ENCODE data around the gene TRMT112. TPM values are rescaled to one million over a fixed set of nuclear protein-coding genes. Genes with fewer than 3 reads are reported as not detected.

The TRMT112 gene
- total RNA-seq, 1 donor from 2014 or later = 257 TPM

DNA sequence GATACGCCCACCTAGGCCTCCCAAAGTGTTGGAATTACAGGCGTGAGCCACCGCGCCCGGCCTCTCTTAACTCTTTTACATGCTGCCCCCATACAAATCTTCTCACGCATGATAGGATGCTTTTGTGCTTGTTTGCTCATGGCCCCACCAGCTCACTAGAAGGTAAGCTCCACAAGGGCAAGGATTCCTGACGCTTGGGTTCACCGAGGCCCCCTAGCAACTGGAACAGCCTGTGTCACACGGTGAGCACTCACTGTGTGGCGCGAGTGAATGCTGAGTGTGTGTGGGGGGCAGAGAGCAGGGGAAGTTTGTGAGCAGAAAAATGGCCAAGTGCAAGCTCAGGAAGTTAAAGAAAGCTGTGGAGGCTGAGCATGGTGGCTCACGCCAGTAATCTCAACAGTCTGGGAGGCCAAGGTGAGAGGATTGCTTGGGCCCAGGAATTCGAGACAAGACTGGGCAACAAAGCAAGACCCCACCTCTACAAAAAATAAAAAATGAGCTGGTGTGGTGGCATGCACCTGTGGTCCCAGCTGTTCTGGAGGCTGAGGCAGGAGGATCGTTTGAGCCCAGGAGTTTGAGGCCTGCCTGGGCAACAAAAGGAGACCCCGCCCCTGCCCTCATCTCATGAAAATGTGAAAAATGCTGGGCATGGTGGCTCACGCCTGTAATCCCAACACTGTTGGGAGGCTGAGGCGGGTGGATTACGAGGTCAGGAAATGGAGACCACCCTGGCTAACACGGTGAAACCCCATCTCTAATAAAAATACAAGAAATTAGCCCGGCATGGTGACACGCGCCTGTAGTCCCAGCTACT is 35.2 kb downstream of the TRMT112 start:
- Histone ChIP-seq H3K4me3 (no peak overlapping the region), H3K4me1 (peaks cover 5% of the 10 kb centered on the region), H3K79me2 (ENCODE audit: low read depth) (peaks cover 3% of the 10 kb centered on the region), H3K9me3 (ENCODE audit: low read depth) (no peaks in the 10 kb centered on the region), H3K36me3 (no peaks in the 10 kb centered on the region), H3K4me2 (no peak overlapping the region), H3K27me3 (no peaks in the 10 kb centered on the region), H4K20me1 (ENCODE audit: low read depth) (no peaks in the 10 kb centered on the region), H3K9ac (no peak overlapping the region), H3F3A (ENCODE audit: low read depth) (peaks cover 4% of the 10 kb centered on the region), H3K27ac (no peak overlapping the region), H2AFZ (replicated peaks) (no peak overlapping the region)
- DNase-seq (ENCODE audit: low spot score) = no peak
- Mint-ChIP-seq H3K4me3 (peak overlapping the region; percentile 68), H3K9me3 (no peaks in the 10 kb centered on the region), H3K27me3 (ENCODE audit: insufficient read depth, low read depth) (peaks cover 11% of the 10 kb centered on the region), H3K27ac (no peak overlapping the region), H3K36me3 (peaks cover 12% of the 10 kb centered on the region), H3K4me1 (peaks cover 16% of the 10 kb centered on the region)
- no peak for TF ChIP-seq EZH2phosphoT487 (IDR thresholded peaks at IDR 0.05)
- TF ChIP-seq EZH2 (IDR thresholded peaks at IDR 0.05) = no peak
- TF ChIP-seq, protein P1, sequence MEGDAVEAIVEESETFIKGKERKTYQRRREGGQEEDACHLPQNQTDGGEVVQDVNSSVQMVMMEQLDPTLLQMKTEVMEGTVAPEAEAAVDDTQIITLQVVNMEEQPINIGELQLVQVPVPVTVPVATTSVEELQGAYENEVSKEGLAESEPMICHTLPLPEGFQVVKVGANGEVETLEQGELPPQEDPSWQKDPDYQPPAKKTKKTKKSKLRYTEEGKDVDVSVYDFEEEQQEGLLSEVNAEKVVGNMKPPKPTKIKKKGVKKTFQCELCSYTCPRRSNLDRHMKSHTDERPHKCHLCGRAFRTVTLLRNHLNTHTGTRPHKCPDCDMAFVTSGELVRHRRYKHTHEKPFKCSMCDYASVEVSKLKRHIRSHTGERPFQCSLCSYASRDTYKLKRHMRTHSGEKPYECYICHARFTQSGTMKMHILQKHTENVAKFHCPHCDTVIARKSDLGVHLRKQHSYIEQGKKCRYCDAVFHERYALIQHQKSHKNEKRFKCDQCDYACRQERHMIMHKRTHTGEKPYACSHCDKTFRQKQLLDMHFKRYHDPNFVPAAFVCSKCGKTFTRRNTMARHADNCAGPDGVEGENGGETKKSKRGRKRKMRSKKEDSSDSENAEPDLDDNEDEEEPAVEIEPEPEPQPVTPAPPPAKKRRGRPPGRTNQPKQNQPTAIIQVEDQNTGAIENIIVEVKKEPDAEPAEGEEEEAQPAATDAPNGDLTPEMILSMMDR (IDR thresholded peaks at IDR 0.05) = no peak

DNA sequence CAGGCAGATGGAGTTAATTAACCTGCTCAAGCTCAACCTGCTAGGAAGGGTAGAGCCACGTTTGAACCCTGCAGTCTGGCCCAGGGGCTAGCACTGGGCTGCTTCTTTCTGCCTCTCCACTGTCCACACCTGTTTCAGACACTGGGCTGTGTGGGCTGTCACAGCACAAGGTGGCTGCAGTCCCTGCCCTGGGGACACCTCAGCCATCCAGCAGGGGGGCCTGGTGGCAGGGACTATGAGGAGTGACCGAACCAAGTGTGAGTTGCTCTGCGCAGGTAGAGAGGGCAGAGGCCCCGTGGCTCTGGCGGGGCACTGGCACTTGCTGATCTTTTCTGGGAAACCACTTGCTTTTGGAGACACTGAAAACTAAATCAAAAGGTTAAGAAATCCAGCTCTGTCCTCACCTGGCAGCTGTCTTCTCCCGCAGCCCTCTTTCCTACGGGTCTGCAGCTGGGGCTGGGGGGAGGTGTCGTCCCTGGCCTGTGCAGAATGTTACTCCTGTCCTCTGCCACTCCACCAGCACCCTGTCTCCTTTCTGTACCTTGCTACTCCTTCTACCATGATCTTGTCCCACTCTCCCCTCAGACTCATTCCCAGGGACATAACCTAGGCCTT is 38.7 kb downstream of the TRMT112 start:
- H3K27ac ChIP-seq = no peak overlapping the region
- H3K27ac Mint-ChIP-seq = no peak overlapping the region
- no peak for DNase-seq (ENCODE audit: low spot score)
- peaks cover 15% of the 10 kb centered on the region for H3K4me1 Mint-ChIP-seq
- H3K9ac ChIP-seq = no peak overlapping the region
- H3F3A ChIP-seq (ENCODE audit: low read depth) = peaks cover under 1% of the 10 kb centered on the region
- H3K9me3 Mint-ChIP-seq = no peaks in the 10 kb centered on the region
- TF ChIP-seq, protein P1 (IDR thresholded peaks at IDR 0.05) = no peak
- peaks cover 3% of the 10 kb centered on the region for H3K27me3 Mint-ChIP-seq (ENCODE audit: insufficient read depth, low read depth)
- no peaks in the 10 kb centered on the region for H3K27me3 ChIP-seq
- H3K4me3 ChIP-seq = no peak overlapping the region
- no peaks in the 10 kb centered on the region for H3K4me1 ChIP-seq
- no peak overlapping the region for H2AFZ ChIP-seq (replicated peaks)
- H3K36me3 ChIP-seq = no peaks in the 10 kb centered on the region
- H4K20me1 ChIP-seq (ENCODE audit: low read depth) = no peaks in the 10 kb centered on the region
- H3K4me3 Mint-ChIP-seq = peak overlapping the region; percentile 1
- H3K79me2 ChIP-seq (ENCODE audit: low read depth) = peaks cover 3% of the 10 kb centered on the region
- H3K9me3 ChIP-seq (ENCODE audit: low read depth) = no peaks in the 10 kb centered on the region
- H3K4me2 ChIP-seq = no peak overlapping the region
- peaks cover 12% of the 10 kb centered on the region for H3K36me3 Mint-ChIP-seq

DNA sequence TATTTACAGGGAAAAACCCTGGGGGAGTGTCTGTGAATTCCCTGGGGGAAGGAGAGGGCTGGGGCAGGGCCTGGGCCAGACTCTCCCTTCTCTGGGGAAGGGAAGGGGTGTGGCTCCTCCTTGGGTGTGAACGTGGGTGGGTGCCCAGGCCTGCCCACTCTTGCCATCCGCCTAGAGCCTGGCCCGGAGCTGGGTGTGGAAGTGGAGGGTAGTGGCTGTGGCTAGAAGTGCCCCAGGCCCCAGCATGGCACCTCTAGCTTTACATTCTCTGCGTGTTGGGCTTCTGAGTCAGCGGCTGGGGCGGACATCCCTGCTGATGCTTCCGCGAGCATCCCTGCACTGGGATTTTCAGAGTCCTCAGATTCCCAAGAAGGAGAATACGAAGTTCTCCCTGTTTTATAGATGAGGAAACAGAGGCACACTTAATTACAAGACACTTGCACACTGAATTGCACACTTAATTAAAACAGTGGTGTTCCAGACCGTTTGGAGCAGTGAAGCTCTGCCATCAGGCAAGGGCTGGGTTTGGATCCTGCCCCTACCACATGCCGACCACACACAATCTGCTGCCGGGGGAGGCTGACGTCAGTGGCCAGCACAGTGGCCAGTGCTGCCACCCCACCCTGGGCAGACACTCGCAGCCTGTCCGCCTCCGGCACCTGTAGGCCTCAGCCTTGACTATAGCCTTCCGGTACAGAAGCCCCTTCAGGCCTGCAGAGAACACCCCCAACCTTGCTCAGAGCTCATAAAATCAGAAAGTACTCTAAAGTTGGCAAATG is 40.5 kb downstream of the TRMT112 start:
- Histone ChIP-seq H3K4me1 (peaks cover 4% of the 10 kb centered on the region), H3K36me3 (no peaks in the 10 kb centered on the region), H3K79me2 (ENCODE audit: low read depth) (no peaks in the 10 kb centered on the region), H2AFZ (replicated peaks) (no peak overlapping the region), H4K20me1 (ENCODE audit: low read depth) (no peaks in the 10 kb centered on the region), H3K27ac (no peak overlapping the region), H3F3A (ENCODE audit: low read depth) (peaks cover 7% of the 10 kb centered on the region), H3K9ac (no peak overlapping the region), H3K27me3 (no peaks in the 10 kb centered on the region), H3K4me3 (no peak overlapping the region), H3K9me3 (ENCODE audit: low read depth) (no peaks in the 10 kb centered on the region), H3K4me2 (no peak overlapping the region)
- no peak overlapping the region for H3K4me3 Mint-ChIP-seq
- H3K4me1 Mint-ChIP-seq = peaks cover 18% of the 10 kb centered on the region
- DNase-seq (ENCODE audit: low spot score) = no peak
- H3K27me3 Mint-ChIP-seq (ENCODE audit: insufficient read depth, low read depth) = no peaks in the 10 kb centered on the region
- TF ChIP-seq, protein P1 (IDR thresholded peaks at IDR 0.05) = no peak
- TF ChIP-seq EZH2phosphoT487 (IDR thresholded peaks at IDR 0.05) (no peak), EZH2 (IDR thresholded peaks at IDR 0.05) (no peak)
- peaks cover 10% of the 10 kb centered on the region for H3K36me3 Mint-ChIP-seq
- no peaks in the 10 kb centered on the region for H3K9me3 Mint-ChIP-seq
- H3K27ac Mint-ChIP-seq = no peak overlapping the region
